Stimulated activated CD8-positive, alpha-beta memory T cell treated with anti-CD3 and anti-CD28 coated beads, Interleukin-15, amount 100 ng/mL, for 4 hours (primary cell): ENCODE data around the gene COL9A3.
"Not testable (repeated sequence)": the region's sequence is repeated elsewhere in the genome, so short reads cannot be mapped to it uniquely, and the experiment has no call there.

ENCODE experiments used
- DNase-seq, 2 donors: peaks; one replicate each; pipeline ENCODE4 v3.0.0-alpha.2; 2020; ENCODE audit warnings: low read depth in 2 of 2

The COL9A3 gene

DNA sequence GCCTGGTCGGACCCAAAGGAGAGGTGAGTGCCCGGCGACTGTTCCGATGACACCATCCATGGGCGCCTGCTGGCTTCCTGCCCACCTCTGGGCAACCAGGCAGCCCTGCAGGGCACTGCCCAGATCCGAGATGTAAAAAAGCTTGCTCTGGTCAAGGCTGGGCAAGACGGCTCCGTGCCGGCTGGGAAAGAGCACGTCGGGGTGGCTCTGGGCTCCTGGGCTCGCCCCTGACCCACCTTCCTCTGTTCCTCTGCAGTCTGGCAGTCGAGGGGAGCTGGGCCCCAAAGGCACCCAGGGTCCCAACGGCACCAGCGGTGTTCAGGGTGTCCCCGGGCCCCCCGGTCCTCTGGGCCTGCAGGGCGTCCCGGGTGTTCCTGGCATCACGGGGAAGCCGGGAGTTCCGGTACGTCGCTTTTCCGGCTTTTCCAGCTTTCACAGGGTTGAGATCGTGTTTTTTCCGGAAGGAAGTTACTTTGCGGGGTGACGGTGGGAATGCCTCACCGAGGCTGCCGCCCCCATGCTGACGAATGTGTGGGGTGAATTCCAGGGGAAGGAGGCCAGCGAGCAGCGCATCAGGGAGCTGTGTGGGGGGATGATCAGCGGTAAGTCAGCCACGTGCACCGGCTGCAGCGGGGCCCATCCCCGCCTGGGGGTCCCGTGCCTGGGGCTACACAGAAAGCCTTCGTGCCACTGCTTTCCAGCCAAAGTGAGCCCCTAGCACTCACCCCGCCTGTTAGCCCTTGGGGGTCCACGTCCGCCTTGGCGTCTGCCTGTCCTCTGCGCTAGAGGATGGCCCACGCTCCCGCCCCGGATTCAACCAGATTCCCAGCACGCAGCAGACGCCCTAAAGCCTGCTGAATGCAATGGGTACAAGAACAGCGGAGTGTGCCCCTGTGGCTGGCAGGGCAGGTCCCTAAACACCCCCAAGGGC, 19.3 kb downstream of the COL9A3 start:
- DNase-seq, result no peak

DNA sequence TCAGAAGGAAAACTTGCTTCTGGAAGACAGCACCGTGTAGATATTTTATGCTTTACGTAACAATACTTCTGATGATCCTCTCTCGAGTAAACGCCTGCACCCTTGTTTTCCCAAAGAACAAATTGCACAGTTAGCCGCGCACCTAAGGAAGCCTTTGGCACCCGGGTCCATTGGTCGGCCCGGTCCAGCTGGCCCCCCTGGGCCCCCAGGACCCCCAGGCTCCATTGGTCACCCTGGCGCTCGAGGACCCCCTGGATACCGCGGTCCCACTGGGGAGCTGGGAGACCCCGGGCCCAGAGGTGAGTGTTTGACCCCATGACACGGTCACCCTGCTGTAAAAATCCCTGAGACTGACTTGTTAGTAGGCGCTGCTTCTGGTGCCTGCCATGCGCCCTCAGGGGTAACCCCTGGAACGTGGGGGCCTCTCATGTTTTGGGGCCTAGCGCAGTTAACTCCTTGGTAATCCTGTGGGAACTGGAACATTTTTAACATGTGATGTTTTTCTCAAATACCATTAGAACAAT, 20.2 kb downstream of the COL9A3 start:
- DNase-seq, result no peak

DNA sequence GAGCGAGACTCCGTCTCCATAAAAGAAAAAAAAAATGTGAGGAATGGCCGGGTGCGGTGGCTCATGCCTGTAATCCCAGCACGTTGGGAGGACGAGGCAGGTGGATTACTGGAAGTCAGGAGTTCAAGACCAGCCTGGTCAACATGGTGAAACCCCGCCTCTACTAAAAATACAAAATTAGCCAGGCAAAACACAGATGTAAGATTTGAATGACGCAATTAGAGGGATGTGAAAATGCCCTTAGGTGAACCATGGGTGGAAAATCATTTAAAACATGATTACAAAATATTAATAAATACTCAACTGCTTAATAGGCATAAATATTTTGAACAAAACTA, 20.9 kb downstream of the COL9A3 start:
- DNase-seq, result no peak

DNA sequence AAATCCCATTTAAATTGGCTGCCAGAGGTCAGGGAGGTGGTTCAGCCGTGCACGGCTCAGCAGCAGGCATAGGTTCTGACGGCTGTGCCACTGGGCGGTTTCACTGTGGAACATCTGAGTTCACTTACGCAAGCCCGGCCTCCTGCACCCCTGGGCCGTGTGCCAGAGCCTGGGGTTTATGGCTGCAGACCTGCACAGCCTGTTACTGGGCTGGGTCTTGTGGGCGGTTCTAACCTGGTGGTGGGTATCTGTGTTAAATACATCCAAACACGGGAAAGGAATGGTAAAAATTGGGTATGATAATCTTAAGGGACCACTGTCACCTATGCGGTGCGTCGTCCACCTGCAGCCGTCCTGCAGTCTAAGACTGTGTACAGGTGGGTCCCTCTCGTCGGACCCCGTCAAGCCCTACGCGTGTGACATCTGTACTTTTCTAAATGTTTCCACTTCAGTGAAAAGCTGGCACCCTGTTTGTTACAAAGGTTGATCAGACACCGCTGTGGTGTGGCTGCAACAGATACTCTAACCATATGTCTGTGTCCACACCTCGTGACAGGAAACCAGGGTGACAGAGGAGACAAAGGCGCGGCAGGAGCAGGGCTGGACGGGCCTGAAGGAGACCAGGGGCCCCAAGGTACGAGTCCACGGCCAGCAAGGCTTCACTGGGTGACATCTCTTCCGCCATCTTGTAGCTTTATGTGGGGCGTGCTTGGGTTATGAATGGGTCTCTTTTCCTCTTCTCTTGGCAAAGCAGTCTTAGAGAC, 21.5 kb downstream of the COL9A3 start:
- no peak for DNase-seq

DNA sequence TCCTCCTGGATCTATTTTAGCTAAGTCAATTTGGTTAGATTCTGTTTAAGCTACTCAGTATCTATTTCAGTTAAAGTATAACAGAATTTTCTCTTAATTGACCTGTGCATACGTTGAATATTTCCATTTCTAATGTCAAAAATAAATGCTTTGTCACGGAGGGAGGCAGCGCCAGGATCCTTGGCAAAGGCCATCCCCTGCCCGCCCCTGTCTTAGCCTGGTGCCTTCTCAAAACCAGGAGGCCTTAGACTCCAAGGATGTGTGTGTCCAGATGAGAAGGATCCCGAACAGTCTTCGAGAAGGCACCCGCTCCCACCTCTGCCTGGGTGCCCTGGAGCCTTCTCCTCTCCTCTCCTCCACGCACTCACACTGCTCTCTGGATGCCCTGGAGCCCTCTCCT, 22.4 kb downstream of the COL9A3 start:
- no peak for DNase-seq

DNA sequence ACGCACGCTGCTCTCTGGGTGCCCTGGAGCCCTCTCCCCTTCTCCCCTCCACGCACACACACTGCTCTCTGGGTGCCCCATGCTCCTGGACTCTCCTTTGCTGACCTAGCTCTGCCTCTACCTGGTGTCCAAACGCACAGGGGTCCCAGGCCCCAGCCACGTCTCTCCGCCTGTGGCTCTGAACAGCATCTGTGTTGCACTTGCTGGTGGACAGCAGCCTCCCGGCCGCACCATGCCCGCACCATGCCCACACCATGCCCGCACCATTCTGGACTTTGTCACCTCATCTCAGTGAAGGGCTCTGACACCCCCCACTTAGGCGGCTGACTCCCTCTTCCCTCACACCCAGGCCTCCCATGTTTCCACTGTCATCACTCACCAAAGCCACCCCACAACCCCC, 23.0 kb downstream of the COL9A3 start:
- no peak for DNase-seq

DNA sequence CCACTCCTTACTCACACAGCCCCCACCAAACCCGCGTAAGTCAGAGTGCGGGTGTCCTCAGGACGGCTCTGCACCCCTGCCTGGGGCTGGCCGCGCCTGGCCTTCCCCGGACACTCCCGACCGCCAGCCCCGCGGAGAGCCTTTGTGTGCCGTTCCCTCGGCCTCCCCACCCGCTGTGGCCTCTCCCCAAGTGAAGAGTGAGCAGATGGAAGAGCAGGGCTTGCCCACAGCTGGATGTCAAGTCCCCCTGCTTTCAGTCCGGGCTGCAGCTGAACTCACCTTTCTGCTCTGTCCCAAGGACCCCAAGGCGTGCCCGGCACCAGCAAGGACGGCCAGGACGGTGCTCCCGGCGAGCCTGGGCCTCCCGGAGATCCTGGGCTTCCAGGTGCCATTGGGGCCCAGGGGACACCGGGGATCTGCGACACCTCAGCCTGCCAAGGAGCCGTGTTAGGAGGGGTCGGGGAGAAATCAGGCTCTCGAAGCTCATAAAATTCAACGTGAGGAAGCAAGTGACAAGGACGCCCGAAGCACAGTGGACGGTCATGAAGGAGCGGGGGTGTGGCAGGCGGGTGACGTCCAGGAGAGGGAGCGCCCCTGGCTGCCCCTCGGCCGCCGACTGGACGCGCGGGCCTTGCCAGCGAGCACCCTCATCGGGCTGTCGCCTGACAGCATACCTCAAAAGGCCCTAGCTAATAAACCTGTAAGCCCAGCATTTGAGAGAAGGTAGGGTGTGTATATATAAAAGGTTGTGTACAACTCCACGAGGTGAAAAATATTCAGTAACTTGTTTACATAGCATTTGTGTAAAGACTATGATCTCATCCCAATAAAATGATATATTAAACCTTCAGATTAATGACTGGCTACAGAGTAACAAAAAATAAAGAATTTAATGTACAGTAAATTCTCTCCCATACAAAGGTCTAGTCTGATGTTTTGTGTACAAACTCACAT, 23.7 kb downstream of the COL9A3 start:
- no peak for DNase-seq

DNA sequence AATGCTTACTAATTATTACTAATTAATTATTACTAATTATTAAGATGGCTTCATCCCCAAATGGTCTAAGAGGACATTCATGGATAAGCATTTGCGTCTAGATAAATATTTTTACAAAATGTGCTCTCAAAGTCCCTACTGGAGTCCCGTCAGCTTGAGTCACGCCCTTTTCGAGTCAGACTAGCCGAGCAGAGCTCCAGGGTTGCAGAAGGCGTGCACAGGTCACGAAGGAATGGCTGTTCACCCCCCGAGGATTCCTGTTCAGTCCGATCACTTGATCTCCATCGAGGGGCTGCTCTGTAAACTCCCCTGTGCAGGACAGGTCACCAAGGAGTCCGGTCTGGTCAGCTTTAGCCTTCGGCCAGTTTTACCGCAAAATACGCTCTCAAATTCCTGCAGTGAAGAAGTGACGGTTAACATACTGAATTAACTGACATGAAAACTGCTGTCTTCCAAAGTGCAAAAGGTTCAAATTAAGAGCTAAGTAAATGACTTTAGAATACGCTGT, 24.9 kb downstream of the COL9A3 start:
- DNase-seq, result no peak

DNA sequence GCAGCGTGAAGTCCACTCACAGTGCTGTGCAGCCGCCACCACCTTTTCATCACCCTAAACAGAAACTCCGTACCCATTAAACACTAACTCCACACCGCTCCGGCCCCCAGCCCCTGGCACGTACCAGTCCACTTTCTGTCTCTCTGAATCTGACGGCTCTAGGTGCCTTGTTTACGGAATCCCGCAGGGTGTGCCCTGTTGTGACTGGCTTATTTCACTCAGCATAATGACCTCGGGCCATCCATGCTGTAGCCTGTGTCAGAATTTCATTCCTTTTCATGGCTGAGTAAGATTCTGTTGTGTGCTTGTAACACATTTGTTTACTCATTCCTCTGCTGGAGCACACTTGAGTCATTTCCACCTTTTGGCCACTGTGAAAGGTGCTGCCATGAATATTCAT, 26.8 kb downstream of the COL9A3 start:
- DNase-seq, result no peak

DNA sequence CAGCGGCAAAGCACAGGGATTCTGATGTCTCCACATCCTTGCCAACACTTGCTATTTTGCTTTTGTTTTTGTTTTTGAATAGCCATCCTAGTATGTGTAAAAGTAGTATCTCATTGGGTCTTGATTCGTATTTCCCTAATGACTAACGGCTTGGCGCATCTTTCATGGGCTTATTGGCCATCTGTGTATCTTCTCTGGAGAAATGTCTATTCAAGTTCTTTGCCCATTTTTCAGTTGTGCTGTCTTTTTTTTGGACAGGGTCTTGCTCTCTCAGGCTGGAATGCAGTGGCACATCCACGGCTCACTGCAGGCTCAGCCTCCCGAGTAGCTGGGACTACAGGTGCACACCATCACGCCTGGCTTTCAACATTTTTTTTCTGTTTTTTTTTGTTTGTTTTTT, 27.3 kb downstream of the COL9A3 start:
- no peak for DNase-seq

DNA sequence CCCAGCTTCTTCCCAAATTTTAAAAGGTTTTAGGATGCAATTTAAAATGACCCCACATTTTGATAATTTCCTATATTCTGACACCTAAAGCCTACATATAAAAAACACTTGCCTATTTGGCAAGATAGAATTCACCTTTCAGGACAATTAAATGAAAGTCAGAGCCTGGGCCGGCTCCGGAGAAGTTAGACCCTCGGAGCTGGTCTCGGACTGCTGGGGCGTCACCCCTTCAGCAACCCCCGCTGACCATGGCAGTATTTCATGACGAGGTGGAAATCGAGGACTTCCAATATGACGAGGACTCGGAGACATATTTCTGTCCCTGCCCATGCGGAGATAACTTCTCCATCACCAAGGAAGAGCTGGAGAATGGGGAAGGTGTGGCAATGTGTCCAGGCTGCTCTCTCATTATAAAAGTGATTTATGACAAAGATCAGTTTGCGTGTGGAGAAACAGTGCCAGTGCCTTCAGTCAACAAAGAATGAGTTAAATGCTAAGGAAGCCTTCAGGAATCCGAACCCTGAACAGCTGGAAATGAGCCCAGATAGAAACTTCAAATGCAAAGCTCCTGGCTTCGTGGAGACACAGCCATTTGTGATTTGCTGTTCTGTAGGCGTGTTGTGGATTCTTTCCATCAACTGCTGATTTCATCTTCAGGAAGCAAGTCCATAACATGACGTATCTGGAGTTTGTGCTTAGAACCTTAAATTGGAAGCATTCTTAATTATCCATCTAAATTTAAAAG, 28.7 kb downstream of the COL9A3 start:
- no peak for DNase-seq

DNA sequence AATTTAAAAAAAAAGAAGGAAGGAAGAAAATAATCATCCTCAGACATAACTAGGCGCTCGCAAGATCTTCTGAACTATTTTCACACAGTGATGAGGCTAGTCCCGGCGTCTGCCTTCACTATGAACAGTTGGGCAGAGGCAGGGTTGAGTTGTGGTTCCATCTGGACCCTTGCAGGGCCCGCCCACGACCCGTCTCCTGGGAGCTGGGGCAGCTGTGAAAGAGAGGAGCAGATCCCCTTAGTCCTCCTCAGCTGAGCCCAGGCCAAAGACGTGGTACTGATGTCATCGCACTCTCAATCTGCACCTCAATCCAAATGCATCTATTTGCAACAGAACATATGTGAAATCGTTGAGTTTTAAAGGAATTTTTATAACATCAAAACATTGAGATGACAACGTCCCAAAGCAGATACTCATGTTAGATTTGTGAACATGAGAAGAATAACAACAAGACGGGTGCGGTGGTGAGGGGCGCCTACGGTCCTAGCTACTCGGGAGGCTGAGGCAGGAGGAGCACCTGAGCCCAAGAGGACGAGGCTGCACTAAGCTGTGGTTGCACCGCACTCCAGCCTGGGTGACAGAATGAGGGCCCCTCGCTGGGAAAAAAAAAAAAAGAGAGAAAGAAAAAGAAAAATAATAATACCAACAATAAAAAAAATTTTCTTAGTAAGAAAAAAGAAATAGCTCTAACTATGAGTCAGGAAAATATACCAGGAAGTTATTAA, 29.5 kb downstream of the COL9A3 start:
- no peak for DNase-seq

DNA sequence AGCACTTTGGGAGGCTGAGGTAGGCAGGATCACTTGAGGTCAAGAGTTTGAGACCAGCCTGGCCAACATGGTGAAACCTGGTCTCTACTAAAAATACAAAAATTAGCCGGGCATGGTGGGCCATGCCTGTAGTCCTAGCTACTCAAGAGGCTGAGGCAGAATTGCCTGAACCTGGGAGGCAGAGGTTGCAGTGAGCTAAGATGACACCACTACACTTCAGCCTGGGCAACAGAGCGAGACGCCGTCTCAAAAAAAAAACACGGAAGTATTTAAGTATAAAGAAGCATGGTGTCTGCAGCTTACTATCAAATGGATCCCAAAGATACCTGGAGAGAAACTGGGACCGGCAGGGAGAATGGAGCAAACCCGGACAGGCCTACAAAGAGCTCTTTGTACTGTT, 32.1 kb downstream of the COL9A3 start:
- DNase-seq, result not testable (repeated sequence)

DNA sequence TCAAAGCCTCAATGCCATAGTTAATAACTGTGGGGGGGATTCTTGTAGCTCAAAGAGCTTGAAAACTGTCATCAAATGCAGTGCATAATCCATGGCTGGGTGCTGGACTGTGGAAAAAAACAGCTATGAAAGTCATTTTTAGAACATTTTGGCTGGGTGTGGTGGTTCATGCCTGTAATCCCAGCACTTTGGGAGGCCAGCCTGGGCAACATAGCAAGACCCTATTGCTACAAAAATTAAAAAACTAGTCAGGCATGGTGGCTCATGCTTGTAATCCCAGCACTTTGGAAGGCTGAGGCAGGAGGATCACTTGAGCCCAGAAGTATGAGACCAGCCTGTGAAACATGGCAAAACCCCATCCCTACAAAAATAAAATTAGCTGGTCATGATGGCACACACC, 32.6 kb downstream of the COL9A3 start:
- no peak for DNase-seq

DNA sequence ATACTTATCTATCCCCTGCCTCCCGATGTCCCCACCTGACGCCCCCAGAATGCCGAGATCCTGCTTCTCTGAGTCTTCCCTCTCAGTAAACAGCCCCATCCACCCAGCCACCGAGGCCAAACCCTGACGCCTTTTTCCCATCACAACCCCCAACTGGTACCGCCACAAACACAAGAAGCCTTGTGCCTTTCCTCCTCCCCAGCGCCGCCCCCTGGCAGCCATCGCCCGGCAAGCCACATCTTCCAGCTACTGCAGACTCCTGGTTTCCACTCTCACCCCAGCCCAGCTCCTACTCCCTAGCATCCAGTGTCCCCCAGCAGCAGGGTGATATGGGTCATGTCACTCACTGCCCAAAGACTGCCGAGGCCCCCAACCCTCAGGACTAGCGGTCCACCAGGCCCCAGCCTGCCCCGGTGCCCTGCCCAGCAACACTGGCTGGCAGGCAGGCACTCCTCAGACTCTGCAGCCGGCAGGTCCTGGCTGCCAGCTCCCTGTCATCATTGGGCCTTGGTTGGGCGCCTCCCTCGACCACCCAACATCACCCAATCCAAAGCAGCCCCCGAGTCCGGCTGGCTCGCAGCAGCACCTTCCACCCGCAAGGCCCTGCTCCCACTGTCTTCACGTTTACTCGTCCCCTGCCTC, 33.6 kb downstream of the COL9A3 start:
- no peak for DNase-seq

DNA sequence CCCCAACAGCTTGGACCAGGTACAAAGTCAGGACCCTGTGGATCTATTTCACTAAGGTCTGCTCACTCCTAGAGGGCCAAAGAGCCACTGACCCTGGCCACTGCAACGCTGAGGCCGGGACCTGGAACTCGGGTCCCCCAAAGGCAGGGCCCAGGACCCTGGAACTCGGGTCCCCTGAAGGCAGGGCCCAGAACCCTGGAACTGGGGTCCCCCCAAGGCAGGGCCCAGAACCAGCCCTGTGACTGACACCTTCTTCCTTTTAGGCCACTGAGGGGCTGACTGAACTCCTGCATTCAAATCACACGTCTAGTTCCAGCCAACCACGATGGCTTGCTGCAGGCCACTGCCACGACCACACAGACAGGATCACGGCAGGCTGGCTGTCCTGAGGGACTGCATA, 35.3 kb downstream of the COL9A3 start:
- DNase-seq, result no peak

DNA sequence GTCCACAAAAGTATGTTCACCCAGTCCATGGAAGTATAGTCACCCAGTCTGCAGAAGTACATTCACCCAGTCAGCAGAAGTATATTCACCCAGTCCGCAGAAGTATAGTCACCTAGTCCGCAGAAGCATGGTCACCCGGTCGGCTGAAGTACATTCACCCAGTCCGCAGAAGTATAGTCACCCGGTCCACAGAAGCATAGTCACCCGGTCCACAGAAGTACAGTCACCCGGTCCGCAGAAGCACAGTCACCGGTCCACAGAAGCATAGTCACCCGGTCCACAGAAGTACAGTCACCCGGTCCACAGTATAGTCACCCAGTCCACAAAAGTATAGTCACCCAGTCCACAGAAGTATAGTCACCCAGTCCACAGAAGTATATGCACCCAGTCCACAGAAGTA, 36.0 kb downstream of the COL9A3 start:
- DNase-seq, result no peak

DNA sequence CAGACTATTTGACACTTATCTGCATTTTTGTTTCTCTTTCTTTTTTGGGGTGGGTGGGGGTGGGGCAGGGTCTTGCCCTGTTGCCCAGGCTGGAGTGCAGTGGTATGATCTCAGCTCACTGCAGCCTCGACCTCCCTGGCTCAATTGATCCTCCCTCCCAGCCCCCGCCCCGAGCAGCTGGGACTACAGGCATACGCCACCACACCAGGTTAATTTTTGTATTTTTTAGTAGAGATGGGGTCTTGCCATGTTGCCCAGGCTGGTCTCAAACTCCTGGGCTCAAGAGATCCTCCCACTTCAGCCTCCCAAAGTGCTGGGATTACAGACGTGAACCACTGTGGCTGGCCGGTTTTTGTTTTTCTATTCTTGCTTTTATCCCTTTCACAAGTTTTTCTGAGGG, 36.5 kb downstream of the COL9A3 start:
- DNase-seq, result not testable (repeated sequence)

DNA sequence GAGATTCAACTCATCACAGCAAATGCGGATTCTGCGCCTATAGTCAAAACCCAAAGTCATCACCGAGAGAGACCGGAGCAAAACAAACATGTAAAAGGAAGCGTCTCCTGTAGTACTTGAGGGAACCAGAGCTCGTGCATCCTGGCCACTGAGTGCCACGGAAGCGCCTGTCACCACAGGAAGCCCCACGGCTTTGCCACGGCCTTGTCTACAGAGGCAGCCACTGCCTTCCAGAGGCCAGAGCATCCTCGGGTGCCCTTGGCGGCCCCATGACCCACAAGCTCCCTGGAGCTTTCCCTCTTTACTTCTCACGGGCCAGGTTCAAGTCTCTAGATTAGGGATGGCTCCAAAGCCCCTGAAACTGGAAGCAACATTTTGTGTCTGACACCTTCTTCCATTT, 37.3 kb downstream of the COL9A3 start:
- no peak for DNase-seq

DNA sequence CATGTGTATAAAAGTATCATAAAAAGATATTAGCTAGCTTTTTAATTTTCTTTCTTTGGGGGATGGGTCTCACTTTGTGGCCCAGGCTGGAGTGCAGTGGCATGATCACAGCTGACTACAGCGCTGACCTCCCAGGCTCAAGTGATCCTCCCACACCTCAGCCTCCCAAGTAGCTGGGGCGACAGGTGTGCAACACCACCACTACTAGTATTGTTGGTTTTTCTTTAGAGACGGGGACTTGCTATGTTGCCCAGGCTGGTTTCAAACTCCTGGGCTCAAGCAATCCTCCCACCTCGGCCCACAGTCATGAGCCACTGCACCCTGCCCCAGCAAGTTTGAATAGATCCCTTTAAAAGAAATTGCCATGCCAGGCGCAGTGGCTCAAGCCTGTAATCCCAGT, 38.3 kb downstream of the COL9A3 start:
- DNase-seq, result no peak
